GM21515 (cell line): Measurements from ENCODE around the gene GNAI1.
"Not testable (repeated sequence)": the region's sequence is repeated elsewhere in the genome, so short reads cannot be mapped to it uniquely, and the experiment has no call there.

Source experiments
- ATAC-seq: cut with Tn5 transposase; IDR thresholded peaks from one replicate; pipeline ENCODE4 v1.9.1; 2021; ENCODE audit not compliant: unreplicated experiment

GNAI1 gene

GRCh38 chr7:80154656-80155333 lies 20.2 kb downstream of the GNAI1 start:
- no peak for ATAC-seq

GRCh38 chr7:80155374-80155773 lies 20.7 kb downstream of the GNAI1 start:
- ATAC-seq, result no peak

GRCh38 chr7:80157770-80158169 lies 23.1 kb downstream of the GNAI1 start:
- ATAC-seq, result not testable (repeated sequence)

GRCh38 chr7:80159802-80160201 lies 25.2 kb downstream of the GNAI1 start:
- ATAC-seq, result no peak

GRCh38 chr7:80161466-80161865 lies 26.8 kb downstream of the GNAI1 start:
- no peak for ATAC-seq

GRCh38 chr7:80165177-80165576 lies 30.5 kb downstream of the GNAI1 start:
- no peak for ATAC-seq

- ATAC-seq, result no peak
Observed at GRCh38 chr7:80170445-80170844, 35.8 kb downstream of the GNAI1 start.

- ATAC-seq, result no peak
Observed at GRCh38 chr7:80172387-80172786, 37.8 kb downstream of the GNAI1 start.

- ATAC-seq, result no peak
Observed at GRCh38 chr7:80175744-80176143, 41.1 kb downstream of the GNAI1 start.

- no peak for ATAC-seq
Observed at GRCh38 chr7:80181411-80181810, 46.8 kb downstream of the GNAI1 start.

- no peak for ATAC-seq
Observed at GRCh38 chr7:80182630-80183276, 48.1 kb downstream of the GNAI1 start.

GRCh38 chr7:80183351-80183750 lies 48.7 kb downstream of the GNAI1 start:
- no peak for ATAC-seq

- no peak for ATAC-seq
Observed at GRCh38 chr7:80183900-80184685, 49.5 kb downstream of the GNAI1 start.

GRCh38 chr7:80184693-80185092 lies 50.1 kb downstream of the GNAI1 start:
- ATAC-seq, result no peak

- no peak for ATAC-seq
Observed at GRCh38 chr7:80185571-80185970, 50.9 kb downstream of the GNAI1 start.

GRCh38 chr7:80186721-80187120 lies 52.1 kb downstream of the GNAI1 start:
- ATAC-seq, result no peak

- no peak for ATAC-seq
Observed at GRCh38 chr7:80187279-80187678, 52.6 kb downstream of the GNAI1 start.

- no peak for ATAC-seq
Observed at GRCh38 chr7:80187727-80188126, 53.1 kb downstream of the GNAI1 start.

GRCh38 chr7:80189638-80190037 lies 55.0 kb downstream of the GNAI1 start:
- ATAC-seq, result no peak

- ATAC-seq, result no peak
Observed at GRCh38 chr7:80197627-80198026, 63.0 kb downstream of the GNAI1 start.

GRCh38 chr7:80199051-80199450 lies 64.4 kb downstream of the GNAI1 start:
- no peak for ATAC-seq

- no peak for ATAC-seq
Observed at GRCh38 chr7:80204454-80204853, 69.8 kb downstream of the GNAI1 start.
